Prostate gland (tissue), 2 donors: ENCODE measurements around the gene LRBA. TPM values are rescaled to one million over a fixed set of nuclear protein-coding genes. Genes with fewer than 3 reads are reported as not detected.
A peak's percentile ranks its signal among the peaks of the same experiment; 100 is the strongest.

Experiments
- DNase-seq: peaks from one replicate; pipeline ENCODE4 v3.0.0-alpha.2; 2019; ENCODE audit warnings: low spot score
- H3K27ac ChIP-seq, 2 donors: fragments of 200-600 bp; sonication (generic); 2 replicates each; pipeline ENCODE4 v1.5.1; 2017 to 2019
- H3K27me3 ChIP-seq: fragments of 200-600 bp; sonication (generic); replicated peaks from 2 replicates; pipeline ENCODE4 v1.5.1; 2019; ENCODE audit not compliant: insufficient read depth
- H3K36me3 ChIP-seq, 2 donors: fragments of 200-600 bp; sonication (generic); 1 replicate in 1 of 2; 2 replicates in 1 of 2; pipeline versions ENCODE4 v1.5.1 to v1.8.1; 2017 to 2019
- H3K4me1 ChIP-seq: fragments of 200-600 bp; sonication (generic); replicated peaks from 2 replicates; pipeline ENCODE4 v1.5.1; 2019
- H3K4me3 ChIP-seq, 2 donors: fragments of 200-600 bp; sonication (generic); 2 replicates each; pipeline ENCODE4 v1.5.1; 2017 to 2019
- H3K9me3 ChIP-seq: fragments of 200-600 bp; sonication (generic); 2 replicates; pipeline ENCODE4 v1.5.1; 2017
- CTCF ChIP-seq, 4 experiments: fragments of 200-600 bp in 2 of 4; fragments of 450-650 bp in 2 of 4; sonication (generic) in 2 of 4; IDR thresholded peaks; 1 replicate in 3 of 4; 2 replicates in 1 of 4; pipeline ENCODE4 v1.5.1; 2016 to 2019; ENCODE audit warnings: antibody characterized with exemption in 4 of 4, mild to moderate bottlenecking in 2 of 4, moderate library complexity in 2 of 4
- POLR2A ChIP-seq: fragments of 450-650 bp; IDR thresholded peaks from one replicate; pipeline ENCODE4 v1.6.1; 2016; ENCODE audit warnings: antibody characterized with exemption, mild to moderate bottlenecking
- POLR2AphosphoS5 ChIP-seq: sonication (generic); formaldehyde crosslinking; IDR thresholded peaks from one replicate; pipeline ENCODE4 v1.6.1; 2017; ENCODE audit warnings: antibody characterized with exemption
- WGBS: methylation state at CpG from one replicate; pipeline ENCODE4 v1.1.5; 2018; 5-methylcytosine and 5-hydroxymethylcytosine counted together
- intact Hi-C: fragments of 100-400 bp; cut with DNase I; formaldehyde crosslinking; loops from one replicate; pipeline ENCODE4 v1.14.2; 2022
- total RNA-seq, 2 donors: library from RNA; depleted of rRNA; stranded (reverse); fragments of >200 nt; gene quantifications; one replicate each; pipeline ENCODE4 v1.1.0, GENCODE V29; 2016

LRBA gene
- total RNA-seq, 2 donors from 2014 or later, result 69.8 to 79.8 TPM

- no peak for DNase-seq
- Histone ChIP-seq H3K27ac (no peak overlapping the region), H3K27me3 (no peaks in the 10 kb centered on the region), H3K36me3 (no peaks in the 10 kb centered on the region), H3K4me3 (no peak overlapping the region), H3K4me1 (no peaks in the 10 kb centered on the region), H3K9me3 (no peaks in the 10 kb centered on the region)
- WGBS, result 50% methylated on average over 4 of the region's 4 CpGs
- intact Hi-C loops, result loop anchor here (5.0 to 10.0 kb wide), 2 partner anchors 85 to 143 kb away; partner anchors contain the start of gene DCLK2
- TF ChIP-seq CTCF (IDR thresholded peaks at IDR 0.05) (no peak), POLR2AphosphoS5 (no peak), POLR2A (no peak)
Measured at GRCh38 chr4:150219841-150220240, 795.2 kb downstream of the LRBA start.

- TF ChIP-seq POLR2A (no peak), CTCF (IDR thresholded peaks at IDR 0.05) (no peak), POLR2AphosphoS5 (no peak)
- intact Hi-C loops, result loop anchor here (5.0 to 10.0 kb wide), 2 partner anchors 84 to 141 kb away; partner anchors contain the start of gene DCLK2
- WGBS, result 100% methylated on average over 1 of the region's 2 CpGs
- Histone ChIP-seq H3K4me3 (no peak overlapping the region), H3K36me3 (no peaks in the 10 kb centered on the region), H3K4me1 (no peaks in the 10 kb centered on the region), H3K9me3 (no peaks in the 10 kb centered on the region), H3K27me3 (no peaks in the 10 kb centered on the region), H3K27ac (no peak overlapping the region)
- no peak for DNase-seq
Measured at GRCh38 chr4:150218447-150218846, 796.6 kb downstream of the LRBA start.

GRCh38 chr4:150217808-150218207 lies 797.3 kb downstream of the LRBA start:
- WGBS, result 44% methylated on average over 7 of the region's 8 CpGs
- intact Hi-C loops, result loop anchor here (5.0 to 10.0 kb wide), 2 partner anchors 83 to 141 kb away; partner anchors contain the start of gene DCLK2
- no peak for DNase-seq
- H3K4me1 ChIP-seq, result no peaks in the 10 kb centered on the region
- H3K4me3 ChIP-seq, result no peak overlapping the region
- no peaks in the 10 kb centered on the region for H3K36me3 ChIP-seq
- no peak for TF ChIP-seq POLR2AphosphoS5
- TF ChIP-seq CTCF (IDR thresholded peaks at IDR 0.05), result no peak
- H3K27ac ChIP-seq, result no peak overlapping the region
- no peaks in the 10 kb centered on the region for H3K27me3 ChIP-seq
- H3K9me3 ChIP-seq, result no peaks in the 10 kb centered on the region

GRCh38 chr4:150217192-150217591 lies 797.9 kb downstream of the LRBA start:
- intact Hi-C loops, result loop anchor here (5.0 to 10.0 kb wide), 2 partner anchors 82 to 140 kb away; partner anchors contain the start of gene DCLK2
- no peak overlapping the region for H3K4me3 ChIP-seq
- no peaks in the 10 kb centered on the region for H3K9me3 ChIP-seq
- H3K27me3 ChIP-seq, result no peaks in the 10 kb centered on the region
- no peaks in the 10 kb centered on the region for H3K36me3 ChIP-seq
- H3K4me1 ChIP-seq, result no peaks in the 10 kb centered on the region
- TF ChIP-seq CTCF (IDR thresholded peaks at IDR 0.05) (peak in 1 of 4 experiments; percentile 35), POLR2AphosphoS5 (no peak), POLR2A (no peak)
- no peak for DNase-seq
- no peak overlapping the region for H3K27ac ChIP-seq
- WGBS, result 12% methylated on average over 3 of the region's 3 CpGs

GRCh38 chr4:150216726-150217125 lies 798.4 kb downstream of the LRBA start:
- no peaks in the 10 kb centered on the region for H3K4me1 ChIP-seq
- 75% methylated on average over 5 of the region's 5 CpGs for WGBS

More at GRCh38 chr4:150216726-150217125, 798.4 kb downstream of the LRBA start:
- Histone ChIP-seq H3K9me3 (no peaks in the 10 kb centered on the region), H3K4me3 (no peak overlapping the region), H3K36me3 (no peaks in the 10 kb centered on the region), H3K27ac (no peak overlapping the region), H3K27me3 (no peaks in the 10 kb centered on the region)
- intact Hi-C loops, result loop anchor here (5.0 to 10.0 kb wide), 2 partner anchors 82 to 139 kb away; partner anchors contain the start of gene DCLK2
- DNase-seq, result no peak
- no peak for TF ChIP-seq CTCF (IDR thresholded peaks at IDR 0.05)
